NCI-H1105 (cell line): ENCODE results near the gene CELF5.

Experiments used
- DNase-seq: peaks from one replicate; lab custom pipeline; 2025; lab: John Stamatoyannopoulos, UW

Gene CELF5

DNA sequence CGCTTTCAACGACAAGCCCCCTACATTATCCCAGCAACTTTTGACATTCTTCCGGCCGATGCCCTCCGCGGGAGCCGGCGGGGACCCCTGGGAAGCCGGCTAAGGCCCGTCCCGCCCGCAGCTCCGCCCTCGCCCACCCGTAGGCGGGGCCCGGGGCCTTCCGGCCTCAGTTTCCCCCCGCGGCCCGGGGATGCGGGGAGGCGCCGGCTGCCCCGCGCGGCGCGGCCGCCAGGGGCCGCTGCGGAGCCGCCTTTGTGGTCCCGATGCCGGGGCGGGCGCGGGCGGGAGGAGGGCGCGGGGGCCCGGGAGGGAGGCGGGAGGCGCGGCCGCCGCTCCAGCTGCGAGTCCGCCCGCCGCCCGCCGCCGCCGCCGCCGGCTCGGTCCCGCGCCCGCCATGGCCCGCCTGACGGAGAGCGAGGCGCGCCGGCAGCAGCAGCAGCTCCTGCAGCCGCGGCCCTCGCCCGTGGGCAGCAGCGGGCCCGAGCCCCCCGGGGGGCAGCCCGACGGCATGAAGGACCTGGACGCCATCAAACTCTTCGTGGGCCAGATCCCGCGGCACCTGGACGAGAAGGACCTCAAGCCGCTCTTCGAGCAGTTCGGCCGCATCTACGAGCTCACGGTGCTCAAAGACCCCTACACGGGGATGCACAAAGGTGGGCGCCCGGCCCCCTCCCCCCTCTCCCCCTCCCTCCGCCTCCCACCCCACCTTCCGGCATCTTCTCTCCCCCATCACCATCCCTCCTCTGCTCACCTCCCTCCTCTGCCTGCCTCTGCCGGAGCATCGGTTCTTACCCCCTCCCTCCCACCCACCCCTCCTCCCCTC is at the start of gene CELF5:
TSS of gene CELF5 (plus strand) at position 316 of the 823 bp plus-strand sequence. CDS start at position 395, 79 bp downstream.
- DNase-seq = peak; percentile 40

DNA sequence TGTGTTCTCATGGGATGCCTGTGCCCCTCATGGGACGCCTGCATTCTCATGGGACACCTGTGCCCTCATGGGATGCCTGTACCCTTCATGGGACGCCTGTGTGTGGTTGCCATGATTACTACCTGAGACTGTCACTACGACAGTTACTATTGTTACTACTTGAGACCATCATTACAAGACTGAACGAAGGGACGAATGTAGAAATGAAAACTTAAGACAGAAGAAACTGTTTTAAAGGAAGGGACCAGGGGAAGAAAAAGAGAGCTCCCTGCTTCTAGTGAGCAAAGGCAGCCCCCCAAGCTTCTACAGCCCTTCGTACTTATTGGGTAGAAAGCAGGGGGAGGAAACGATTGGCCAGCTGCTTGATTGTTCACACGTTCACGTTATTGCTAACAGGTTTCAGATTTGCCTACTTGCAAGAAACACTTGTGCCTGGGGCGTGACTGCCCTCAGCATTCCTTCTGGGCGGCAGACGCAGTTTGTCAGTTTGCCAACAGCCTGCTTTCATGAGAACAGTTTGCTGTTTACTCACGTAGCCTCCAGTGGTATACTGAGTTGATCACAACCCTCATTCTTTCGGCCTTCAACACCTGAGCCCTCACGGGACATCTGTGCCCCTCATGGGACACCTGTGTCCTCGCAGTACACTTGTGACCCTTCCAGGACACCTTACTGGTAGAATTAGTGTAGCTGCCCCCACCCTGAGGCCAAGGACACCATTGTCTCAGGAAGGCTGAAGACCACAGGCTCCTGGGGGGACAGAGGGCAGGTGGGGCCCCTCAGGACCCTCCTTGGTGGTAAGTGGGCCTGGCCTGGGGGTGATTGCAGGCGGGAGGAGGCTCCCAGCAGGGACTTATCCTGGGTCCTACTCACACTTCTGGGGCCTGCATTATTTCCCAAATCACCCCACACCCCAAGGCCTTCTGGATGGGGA is 48.4 kb upstream of the CELF5 start:
- DNase-seq = peak; percentile 15

DNA sequence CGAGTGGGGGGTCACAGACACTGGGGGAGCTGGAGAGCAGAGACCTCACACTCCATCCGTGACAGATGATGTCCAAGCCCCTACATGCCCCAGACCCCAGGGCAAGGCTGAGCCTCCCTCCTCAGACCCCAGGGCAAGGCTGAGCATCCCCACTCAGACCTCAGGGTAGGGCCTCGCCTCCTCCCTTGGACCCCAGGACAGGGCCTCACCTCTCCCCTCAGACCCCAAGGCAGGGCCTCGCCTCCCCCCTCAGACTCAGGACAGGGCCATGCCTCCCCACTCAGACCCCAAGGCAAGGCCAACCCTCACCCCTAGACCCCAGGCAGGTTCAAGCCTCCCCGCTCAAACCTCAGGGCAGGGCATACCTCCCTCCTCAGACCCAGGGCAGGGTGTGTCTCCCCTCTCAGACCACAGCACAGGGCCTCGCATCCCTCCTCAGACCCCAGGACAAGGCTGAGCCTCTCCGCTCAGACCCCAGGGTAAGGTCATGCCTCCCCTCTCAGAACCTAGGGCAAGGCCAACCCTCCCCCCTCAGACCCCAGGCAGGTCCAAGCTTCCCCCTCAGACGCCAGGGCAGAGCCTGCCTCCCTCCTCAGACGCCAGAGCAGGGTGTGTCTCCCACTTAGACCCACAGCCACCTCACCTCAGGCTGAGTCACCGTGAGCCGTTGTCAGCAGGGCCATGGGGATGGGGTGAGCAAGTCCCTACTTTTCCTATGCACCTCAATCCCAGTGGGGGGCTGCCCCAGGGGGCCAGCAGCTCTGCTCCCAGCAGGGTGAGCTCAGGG is 47.6 kb upstream of the CELF5 start:
- DNase-seq = no peak

DNA sequence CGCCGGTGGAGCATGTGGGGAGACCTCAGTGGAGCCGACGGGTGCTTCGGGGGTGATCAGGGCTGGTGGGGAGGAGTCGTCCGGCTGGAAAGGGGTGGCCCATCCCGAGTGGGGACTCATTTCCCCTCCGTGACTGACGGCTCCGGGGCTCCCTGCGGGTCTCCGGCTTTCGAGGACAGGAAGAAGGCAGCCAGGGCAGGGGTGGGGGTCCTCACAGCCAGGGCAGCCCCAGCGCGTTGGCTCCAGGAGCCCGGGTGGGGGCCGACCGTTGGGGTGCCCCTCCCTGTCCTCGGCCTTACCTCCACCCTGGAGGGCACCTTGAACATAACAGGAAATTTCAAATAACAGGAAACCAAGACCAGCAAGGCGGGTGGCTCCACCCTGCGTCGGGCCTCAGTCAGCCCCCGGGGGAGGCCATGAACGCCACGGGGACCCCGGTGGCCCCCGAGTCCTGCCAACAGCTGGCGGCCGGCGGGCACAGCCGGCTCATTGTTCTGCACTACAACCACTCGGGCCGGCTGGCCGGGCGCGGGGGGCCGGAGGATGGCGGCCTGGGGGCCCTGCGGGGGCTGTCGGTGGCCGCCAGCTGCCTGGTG is 46.0 kb upstream of the CELF5 start, which contains the start of gene S1PR4:
TSS of gene S1PR4 (plus strand) at position 393 of the 596 bp plus-strand sequence. CDS start at position 417, 24 bp downstream.
- DNase-seq = no peak

DNA sequence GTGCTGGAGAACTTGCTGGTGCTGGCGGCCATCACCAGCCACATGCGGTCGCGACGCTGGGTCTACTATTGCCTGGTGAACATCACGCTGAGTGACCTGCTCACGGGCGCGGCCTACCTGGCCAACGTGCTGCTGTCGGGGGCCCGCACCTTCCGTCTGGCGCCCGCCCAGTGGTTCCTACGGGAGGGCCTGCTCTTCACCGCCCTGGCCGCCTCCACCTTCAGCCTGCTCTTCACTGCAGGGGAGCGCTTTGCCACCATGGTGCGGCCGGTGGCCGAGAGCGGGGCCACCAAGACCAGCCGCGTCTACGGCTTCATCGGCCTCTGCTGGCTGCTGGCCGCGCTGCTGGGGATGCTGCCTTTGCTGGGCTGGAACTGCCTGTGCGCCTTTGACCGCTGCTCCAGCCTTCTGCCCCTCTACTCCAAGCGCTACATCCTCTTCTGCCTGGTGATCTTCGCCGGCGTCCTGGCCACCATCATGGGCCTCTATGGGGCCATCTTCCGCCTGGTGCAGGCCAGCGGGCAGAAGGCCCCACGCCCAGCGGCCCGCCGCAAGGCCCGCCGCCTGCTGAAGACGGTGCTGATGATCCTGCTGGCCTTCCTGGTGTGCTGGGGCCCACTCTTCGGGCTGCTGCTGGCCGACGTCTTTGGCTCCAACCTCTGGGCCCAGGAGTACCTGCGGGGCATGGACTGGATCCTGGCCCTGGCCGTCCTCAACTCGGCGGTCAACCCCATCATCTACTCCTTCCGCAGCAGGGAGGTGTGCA is 45.3 kb upstream of the CELF5 start:
- DNase-seq = no peak

DNA sequence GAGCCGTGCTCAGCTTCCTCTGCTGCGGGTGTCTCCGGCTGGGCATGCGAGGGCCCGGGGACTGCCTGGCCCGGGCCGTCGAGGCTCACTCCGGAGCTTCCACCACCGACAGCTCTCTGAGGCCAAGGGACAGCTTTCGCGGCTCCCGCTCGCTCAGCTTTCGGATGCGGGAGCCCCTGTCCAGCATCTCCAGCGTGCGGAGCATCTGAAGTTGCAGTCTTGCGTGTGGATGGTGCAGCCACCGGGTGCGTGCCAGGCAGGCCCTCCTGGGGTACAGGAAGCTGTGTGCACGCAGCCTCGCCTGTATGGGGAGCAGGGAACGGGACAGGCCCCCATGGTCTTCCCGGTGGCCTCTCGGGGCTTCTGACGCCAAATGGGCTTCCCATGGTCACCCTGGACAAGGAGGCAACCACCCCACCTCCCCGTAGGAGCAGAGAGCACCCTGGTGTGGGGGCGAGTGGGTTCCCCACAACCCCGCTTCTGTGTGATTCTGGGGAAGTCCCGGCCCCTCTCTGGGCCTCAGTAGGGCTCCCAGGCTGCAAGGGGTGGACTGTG is 44.6 kb upstream of the CELF5 start:
- no peak for DNase-seq

DNA sequence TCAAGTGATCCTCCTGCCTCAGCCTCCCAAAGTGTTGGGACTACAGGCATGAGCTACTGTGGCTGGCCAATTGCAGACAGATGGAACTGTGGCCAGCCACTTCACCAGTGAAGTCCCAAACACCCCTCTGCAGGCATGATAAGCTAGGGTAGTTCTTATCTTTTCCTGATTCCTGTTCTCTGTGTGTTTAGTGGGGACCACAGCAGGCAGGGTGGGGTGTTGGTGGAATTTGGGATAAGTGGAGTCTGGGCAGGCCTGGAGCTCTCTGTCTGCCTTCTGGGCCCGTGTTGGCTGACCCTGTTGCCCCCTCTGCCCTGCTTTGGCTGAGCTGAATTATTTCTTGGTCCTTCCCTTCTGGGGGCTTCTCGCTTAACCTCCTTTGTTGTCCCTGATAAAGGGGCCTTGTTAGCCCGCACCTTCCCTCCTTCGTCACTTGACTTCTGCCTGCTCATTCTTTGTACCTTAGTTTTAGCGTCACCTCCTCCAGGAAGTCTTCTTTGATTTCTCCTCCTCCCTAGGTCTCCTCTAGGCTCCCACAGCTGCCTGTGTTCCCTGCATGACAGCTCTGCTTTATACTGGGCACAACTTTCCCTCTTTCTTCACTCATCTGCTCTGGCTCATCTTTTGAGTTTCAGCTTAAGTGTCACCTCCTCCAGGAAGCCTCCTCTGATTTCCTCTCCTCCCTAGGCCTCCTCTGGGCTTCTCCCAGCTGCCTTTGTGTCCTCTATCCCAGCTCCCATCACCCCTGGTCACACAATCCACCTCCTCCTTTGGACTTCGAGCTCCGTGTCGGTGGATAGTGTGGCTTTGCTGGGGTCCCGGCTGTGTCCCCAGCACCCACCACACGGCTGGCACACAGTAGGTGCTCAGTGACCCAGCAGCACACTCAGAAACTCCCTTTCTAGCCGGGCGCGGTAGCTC is 40.5 kb upstream of the CELF5 start:
- no peak for DNase-seq

DNA sequence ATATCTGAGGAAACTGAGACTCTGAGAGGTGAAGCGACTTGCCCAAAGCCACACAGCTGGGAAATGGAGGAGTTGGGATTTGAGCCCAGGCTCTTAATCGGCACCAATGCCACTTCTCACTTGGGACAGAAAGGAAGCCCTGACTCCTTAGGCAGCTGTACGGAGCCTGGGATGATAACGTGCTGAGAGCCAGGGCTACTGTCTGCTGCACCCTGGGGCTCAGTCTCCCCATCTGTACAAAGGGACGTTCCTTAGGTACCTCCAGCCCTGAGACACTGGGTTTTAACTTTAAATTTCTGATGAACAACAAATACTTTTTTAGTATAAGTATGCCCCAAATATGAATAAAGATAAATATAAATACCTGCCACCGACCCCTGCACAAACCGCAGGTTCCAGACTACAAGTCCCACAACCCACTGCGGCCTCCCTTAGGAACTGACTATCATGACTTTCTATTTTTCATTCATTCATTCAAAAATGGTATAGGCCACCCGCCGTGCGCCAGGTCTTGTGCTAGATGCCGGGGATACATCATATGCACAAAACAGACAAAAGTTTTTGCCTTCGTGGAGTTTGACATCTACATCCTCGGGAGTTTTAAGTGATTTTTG is 39.5 kb upstream of the CELF5 start:
- DNase-seq = peak; percentile 56

DNA sequence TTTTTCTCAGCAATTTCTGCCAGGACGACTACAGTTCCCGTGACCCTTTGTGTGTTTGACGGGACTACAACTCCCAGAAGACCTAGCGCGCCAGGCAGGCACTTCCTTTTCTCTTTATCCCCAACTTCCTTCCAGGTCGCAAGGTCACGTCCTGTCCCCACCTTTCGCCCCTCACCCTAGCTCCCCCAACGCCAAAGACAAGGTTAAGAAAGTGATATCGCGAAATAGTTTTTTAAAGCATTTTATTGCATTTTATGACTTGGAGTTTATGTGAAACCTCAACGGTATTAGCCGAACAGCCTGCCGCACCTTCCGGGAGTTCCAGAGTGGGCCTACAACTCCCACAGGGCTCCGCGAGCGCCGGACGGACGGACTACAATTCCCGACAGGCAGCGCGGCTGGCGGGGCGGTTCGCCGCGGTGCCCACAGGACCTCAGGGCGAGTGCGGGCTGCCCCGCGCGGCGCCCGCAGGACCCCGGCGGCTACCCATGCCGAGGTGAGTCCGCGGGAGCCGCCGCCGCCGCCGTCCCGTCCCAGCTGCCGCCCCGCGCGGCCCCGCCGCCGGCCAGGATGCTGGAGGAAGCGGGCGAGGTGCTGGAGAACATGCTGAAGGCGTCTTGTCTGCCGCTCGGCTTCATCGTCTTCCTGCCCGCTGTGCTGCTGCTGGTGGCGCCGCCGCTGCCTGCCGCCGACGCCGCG is 38.9 kb upstream of the CELF5 start, which contains the start of gene NCLN:
TSS of gene NCLN (plus strand) at position 470 of the 699 bp plus-strand sequence. CDS start at position 571, 101 bp downstream.
- DNase-seq = peak; percentile 87

DNA sequence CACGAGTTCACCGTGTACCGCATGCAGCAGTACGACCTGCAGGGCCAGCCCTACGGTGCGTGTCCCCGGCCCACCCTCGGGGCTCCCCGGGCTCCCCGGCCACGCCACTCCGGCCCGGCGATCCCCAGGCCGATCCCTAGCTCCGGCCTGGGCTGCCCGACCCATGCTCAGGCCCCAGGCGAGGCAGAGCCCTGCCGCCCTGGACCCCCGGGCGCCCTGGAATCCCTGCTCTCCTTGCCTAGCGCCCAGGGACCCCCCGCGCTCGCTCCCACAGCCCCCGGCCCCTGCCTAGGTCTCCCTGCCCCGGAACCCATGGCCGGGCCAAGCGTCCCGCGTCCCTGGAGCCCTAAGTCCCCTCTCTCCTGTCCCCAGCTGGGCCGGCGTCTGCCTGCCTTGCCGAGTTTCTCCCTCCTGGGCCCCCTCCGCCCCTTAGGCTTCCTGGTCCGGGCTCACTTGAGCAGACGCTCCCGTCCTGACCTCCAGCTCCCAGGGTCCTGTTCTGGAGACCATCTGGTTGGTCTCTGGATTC is 38.2 kb upstream of the CELF5 start:
- no peak for DNase-seq

DNA sequence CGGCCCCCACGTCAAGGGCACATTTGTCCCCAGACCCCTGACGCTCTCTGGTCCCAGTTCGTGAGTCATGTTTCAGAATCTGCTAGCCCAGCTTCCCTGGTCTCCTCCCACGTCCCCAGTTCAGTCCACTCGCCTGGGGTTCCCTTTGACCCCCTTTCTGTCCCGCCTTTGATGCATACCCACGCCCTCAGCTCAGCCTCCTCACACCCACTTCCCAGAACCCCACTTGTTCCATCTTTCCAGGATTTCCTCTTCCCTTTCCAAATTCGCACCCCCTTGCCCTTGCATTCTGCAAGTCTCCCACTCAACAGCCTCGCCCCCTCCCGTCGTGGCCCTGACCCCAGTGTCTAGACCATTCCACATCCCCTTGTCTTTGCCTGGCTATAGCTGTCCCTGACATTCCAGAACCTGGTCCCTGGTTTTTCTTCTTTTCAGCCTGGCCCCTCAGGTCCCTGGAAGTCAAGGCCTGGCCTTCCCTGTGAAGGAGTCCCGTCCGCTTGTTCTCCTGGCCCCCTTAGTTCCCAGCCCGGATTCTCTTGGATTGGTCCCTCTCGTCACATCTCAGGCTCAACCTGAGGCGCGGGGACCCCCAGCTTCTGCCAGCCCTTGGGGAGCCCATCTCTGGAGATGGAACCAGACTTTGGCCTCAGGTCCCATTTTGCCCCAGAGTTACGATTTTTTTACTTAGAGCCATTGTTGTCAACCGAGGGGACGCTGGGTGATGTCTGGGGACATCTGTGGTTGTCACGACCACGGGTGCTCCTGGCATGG is 37.4 kb upstream of the CELF5 start:
- no peak for DNase-seq

DNA sequence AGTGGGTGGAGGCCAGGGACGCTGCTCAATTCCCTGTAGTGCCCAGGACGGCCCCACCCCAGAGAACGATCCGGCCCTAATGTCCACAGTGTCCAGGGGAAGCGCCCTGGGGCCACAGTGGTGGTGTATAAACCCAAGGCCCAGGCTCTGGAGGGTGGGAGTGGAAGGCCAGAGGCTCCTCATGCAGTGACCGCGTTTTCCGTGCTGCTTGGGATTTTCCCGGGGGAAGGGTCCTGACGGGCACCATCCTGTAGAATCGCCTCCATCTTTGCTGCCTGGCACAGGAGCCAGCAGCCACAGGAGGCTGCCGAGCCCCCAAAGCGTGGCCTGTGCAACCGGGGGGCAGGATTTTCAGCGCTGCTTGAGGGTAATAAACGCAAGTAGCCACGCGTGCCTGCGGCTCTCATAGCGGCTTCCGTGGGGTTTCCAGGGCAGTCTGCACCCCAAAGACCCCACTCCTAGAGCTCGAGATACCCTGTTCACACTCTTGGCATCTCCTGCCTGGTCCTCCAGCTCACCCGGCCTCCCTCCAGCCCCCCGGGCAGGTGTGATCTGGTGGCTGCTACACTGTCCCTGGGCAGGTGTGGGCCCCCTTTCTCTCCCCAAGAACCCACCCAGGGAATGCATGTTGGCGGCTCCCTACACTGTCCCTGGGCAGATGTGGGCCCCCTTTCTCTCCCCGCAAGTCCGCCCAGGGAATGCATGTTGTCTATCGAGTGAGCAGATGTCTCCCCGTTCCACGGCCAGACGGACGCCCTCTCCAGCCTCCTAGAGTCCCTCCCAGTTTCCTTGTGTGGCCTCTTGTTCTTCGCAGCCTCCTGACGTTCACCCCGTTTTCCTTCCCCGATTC is 36.6 kb upstream of the CELF5 start:
- DNase-seq = no peak

DNA sequence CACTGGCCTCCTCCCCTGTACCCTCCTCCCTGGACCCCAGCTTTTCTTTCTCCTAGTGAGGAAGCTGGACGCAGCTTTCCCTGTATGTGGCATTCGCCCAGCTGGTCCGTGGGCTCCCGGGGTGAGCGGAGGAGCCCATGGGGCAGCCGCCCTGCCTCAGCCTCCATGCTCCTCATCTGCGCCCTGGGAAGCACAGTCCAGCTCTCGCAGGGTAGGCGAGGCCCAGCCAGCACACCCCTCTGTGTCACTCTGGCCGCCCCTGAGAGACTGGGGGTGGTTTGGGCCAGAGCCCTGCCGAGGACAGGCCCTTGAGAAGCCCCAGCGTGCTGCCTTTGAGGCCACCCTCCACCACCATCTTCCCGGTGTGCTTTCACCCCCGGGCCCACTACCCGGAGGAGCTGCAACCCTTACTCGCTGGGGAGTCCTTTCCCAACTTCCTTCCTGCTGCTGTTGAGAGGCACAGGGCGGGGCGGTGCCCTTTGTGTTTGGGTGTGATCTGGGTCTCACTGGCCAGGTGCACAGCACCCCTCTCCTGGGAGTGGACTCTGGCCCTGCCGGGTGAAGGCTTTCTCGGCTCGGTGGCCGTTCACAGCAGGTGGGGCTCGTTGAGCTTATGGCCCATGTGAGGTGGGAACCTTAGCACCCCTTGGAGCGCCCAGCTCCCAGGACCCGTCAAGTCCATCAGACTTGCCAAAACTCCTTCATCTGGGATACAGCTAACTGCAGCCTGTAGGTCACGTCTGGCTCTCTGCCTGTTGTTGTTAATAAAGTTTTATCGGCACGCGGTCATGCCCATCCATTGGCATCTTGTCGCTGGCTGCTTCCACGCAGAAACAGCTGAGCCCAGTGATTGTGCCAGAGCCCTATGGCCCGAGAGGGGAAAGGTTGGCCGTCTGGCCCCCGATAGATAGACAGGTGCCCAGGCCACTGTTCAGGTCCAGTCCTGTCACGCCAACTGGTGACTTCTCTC is 35.5 kb upstream of the CELF5 start:
- no peak for DNase-seq

DNA sequence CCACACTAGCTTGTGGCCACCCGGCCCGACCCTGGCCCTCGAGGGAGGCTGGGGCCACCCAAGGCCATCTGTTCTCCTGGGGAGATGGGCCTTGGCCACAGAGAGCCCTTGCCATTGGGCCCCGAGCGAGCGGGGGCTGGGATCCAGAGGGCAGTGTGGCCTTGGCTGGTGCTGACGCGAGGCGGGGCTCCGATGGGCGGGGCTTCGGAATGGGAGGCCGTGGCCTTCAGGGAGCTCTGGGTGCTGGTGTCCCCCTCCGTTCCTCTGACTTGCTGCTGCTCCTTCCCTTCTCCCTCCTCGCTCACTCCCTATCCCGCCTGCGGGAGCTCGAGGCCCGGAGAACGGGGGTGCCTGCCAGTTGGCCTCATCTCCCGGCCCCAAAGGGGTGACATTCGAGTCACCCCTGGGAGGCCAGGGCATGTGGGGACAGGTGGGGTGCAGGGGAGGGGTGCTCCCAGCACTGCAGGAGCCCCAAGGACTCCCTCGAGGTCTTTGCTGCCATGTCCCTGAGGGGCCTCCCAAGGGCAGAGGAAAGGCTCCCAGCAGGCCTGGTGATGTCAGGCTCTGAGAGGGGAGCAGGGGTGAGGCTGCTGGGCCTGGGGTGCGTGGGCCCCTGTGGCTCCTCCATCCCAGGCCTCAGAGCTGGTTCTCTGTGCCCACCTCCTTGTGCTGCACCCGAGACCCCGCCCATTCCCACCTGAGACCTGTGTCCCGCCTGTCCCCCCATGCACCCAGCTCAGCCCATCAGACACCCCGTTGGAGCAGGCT is 34.6 kb upstream of the CELF5 start:
- DNase-seq = no peak
